Astrocyte (in vitro differentiated cells and primary cell): ENCODE measurements around the gene WDR1.
"Not testable (repeated sequence)": the region's sequence is repeated elsewhere in the genome, so short reads cannot be mapped to it uniquely, and the experiment has no call there.

Experiments used
- CTCF ChIP-seq: IDR thresholded peaks from 2 replicates; pipeline ENCODE4 v1.5.1; 2011; ENCODE audit warnings: low read depth, mild to moderate bottlenecking, inconsistent platforms, low read length, moderate library complexity; ENCODE audit not compliant: insufficient read depth
- EZH2 ChIP-seq: IDR thresholded peaks from 2 replicates; pipeline ENCODE4 v1.6.1; 2012; ENCODE audit warnings: mild to moderate bottlenecking, low read length, inconsistent platforms; ENCODE audit not compliant: insufficient read depth

GRCh38 chr4:10127531-10127930 lies 10.9 kb upstream of the WDR1 start:
- not testable (repeated sequence) for TF ChIP-seq CTCF, EZH2
